Epithelial cell of esophagus (primary cell): ENCODE measurements around the gene SLX4.

Experiments used
- DNase-seq: peaks from one replicate; pipeline ENCODE4 v3.0.0; 2010; ENCODE audit warnings: low read depth
- H3K4me3 ChIP-seq: 2 replicates; pipeline ENCODE4 v1.5.1; 2011; ENCODE audit warnings: mild to moderate bottlenecking, low read length, control low read depth
- CTCF ChIP-seq: IDR thresholded peaks from 2 replicates; pipeline ENCODE4 v1.5.1; 2011; ENCODE audit warnings: low read depth, mild to moderate bottlenecking, low read length, control low read depth, inconsistent platforms; ENCODE audit not compliant: insufficient read depth; ENCODE audit errors: missing control alignments

SLX4 gene

GRCh38 chr16:3564889-3565141, 46.6 kb downstream of the SLX4 start:
- no peak overlapping the region for H3K4me3 ChIP-seq
- no peak for TF ChIP-seq CTCF
- no peak for DNase-seq

GRCh38 chr16:3564130-3564888, 47.1 kb downstream of the SLX4 start:
- no peak for DNase-seq
- no peak for TF ChIP-seq CTCF
- H3K4me3 ChIP-seq: no peak overlapping the region

GRCh38 chr16:3562914-3563480, 48.4 kb downstream of the SLX4 start:
- H3K4me3 ChIP-seq: no peak overlapping the region
- TF ChIP-seq CTCF: no peak
- DNase-seq: no peak

GRCh38 chr16:3561626-3562025, 49.8 kb downstream of the SLX4 start:
- no peak for DNase-seq
- no peak overlapping the region for H3K4me3 ChIP-seq
- no peak for TF ChIP-seq CTCF

GRCh38 chr16:3554351-3554928, 57.0 kb downstream of the SLX4 start:
- H3K4me3 ChIP-seq: no peak overlapping the region
- no peak for TF ChIP-seq CTCF
- DNase-seq: no peak

- no peak for TF ChIP-seq CTCF
- H3K4me3 ChIP-seq: no peak overlapping the region
- DNase-seq: no peak
Observed at GRCh38 chr16:3553138-3553923, 58.1 kb downstream of the SLX4 start.
